Left ventricle myocardium inferior (tissue), 1 donor: Measurements from ENCODE around the gene C1QL3. TPM values are rescaled to one million over a fixed set of nuclear protein-coding genes. Genes with fewer than 3 reads are reported as not detected.

ENCODE experiments used
- DNase-seq: peaks from one replicate; pipeline ENCODE4 v3.0.0-alpha.2; 2020
- H3K27ac ChIP-seq: fragments of 200-600 bp; replicated peaks from 2 replicates; pipeline ENCODE4 v1.8.0; 2021
- H3K27me3 ChIP-seq: fragments of 200-600 bp; 2 replicates; pipeline ENCODE4 v1.8.0; 2021; ENCODE audit warnings: low read depth
- H3K36me3 ChIP-seq: fragments of 200-600 bp; 2 replicates; pipeline ENCODE4 v1.8.0; 2021
- H3K4me1 ChIP-seq: fragments of 200-600 bp; 2 replicates; pipeline ENCODE4 v1.8.0; 2021
- H3K4me3 ChIP-seq: fragments of 200-600 bp; 2 replicates; pipeline ENCODE4 v1.8.0; 2021; ENCODE audit warnings: mild to moderate bottlenecking, moderate library complexity
- H3K9me3 ChIP-seq: fragments of 200-600 bp; replicated peaks from 2 replicates; pipeline ENCODE4 v1.8.0; 2021
- CTCF ChIP-seq: fragments of 200-600 bp; IDR thresholded peaks from 2 replicates; pipeline ENCODE4 v1.8.0; 2021; ENCODE audit warnings: antibody characterized with exemption, mild to moderate bottlenecking, borderline replicate concordance
- intact Hi-C: fragments of 100-400 bp; cut with micrococcal nuclease; formaldehyde crosslinking; loops from one replicate; pipeline ENCODE4 v1.11.0; 2022
- total RNA-seq: library from RNA; stranded (reverse); fragmentation: NEBNext Ultra II Directional; extraction: Animal tissue kit (Norgen Biotek cat#: 25700); gene quantifications from one replicate; pipeline ENCODE4 v1.2.1, GENCODE V29; 2021
- donor health status: DM: no; HTN: yes; CAD: no; lungs with severe emphysema.

The C1QL3 gene
- total RNA-seq, 1 donor from 2014 or later, result not detected

- Histone ChIP-seq H3K4me3 (no peak overlapping the region), H3K27me3 (no peaks in the 10 kb centered on the region), H3K27ac (no peak overlapping the region), H3K36me3 (no peaks in the 10 kb centered on the region), H3K9me3 (no peaks in the 10 kb centered on the region), H3K4me1 (peaks cover 20% of the 10 kb centered on the region)
- no peak for TF ChIP-seq CTCF
- intact Hi-C loops, result no loop called here
- DNase-seq, result no peak
These were observed 27.7 kb downstream of the C1QL3 start for GRCh38 chr10:16493884-16494536.

DNA sequence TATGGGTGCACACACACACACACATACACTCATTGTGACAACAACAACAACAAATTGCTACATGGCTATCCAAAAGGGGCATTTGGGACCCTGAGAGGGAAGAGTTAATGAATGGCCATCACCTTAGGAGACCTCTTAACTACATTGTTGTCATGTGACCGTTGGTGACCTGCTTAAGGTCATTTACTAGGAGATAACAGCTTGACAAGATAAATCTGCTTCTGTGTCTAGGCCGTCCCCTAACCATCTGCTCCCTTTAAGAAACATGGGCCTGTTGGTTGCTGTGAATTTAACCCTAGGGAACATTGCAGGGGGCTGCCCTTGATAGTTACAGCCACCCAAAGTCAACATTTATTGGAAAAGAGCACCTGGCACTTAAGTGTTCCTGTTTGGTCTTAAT lies 29.7 kb downstream of the C1QL3 start:
- Histone ChIP-seq H3K9me3 (no peaks in the 10 kb centered on the region), H3K36me3 (peaks cover 3% of the 10 kb centered on the region), H3K4me3 (no peak overlapping the region), H3K27ac (no peak overlapping the region), H3K4me1 (peaks cover 20% of the 10 kb centered on the region), H3K27me3 (no peaks in the 10 kb centered on the region)
- intact Hi-C loops, result no loop called here
- no peak for DNase-seq
- TF ChIP-seq CTCF, result no peak

- Histone ChIP-seq H3K4me1 (peaks cover 10% of the 10 kb centered on the region), H3K36me3 (peaks cover 11% of the 10 kb centered on the region), H3K9me3 (no peaks in the 10 kb centered on the region), H3K27me3 (no peaks in the 10 kb centered on the region), H3K27ac (no peak overlapping the region), H3K4me3 (no peak overlapping the region)
- TF ChIP-seq CTCF, result no peak
- DNase-seq, result no peak
- intact Hi-C loops, result no loop called here
These were observed 31.2 kb downstream of the C1QL3 start for GRCh38 chr10:16490511-16490910.

DNA sequence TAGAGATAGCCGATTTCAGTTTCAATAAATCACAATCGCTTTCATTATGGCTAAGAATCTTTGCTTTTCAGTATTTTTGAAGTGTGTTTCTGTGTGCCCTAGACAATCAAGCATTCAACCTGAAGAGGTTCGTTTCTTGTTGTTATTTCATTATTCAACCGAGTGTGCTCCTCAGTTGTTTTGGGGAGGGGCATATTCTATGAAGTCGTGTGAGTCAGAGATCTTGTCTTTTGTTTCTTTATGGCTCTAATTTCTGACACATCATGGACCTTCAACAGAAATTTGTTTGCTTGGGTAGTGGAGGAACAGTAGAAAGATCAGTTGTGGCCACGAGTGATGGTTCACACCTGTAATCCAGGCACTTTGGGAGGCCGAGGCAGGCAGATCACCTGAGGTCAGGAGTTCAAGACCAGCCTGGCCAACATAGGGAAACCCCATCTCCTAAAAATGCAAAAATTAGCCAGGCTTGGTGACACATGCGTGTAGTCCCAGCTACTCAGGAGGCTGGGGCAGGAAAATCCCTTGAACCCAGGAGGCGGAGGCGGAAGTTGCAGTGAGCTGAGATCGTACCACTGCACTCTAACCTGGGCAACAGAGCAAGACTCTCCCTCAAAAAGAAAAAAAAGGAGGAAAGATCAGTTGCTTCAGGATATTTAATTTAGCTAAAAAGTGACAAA lies 38.3 kb downstream of the C1QL3 start:
- intact Hi-C loops, result no loop called here
- no peak overlapping the region for H3K4me3 ChIP-seq
- no peak for DNase-seq
- H3K4me1 ChIP-seq, result peaks cover 10% of the 10 kb centered on the region
- H3K36me3 ChIP-seq, result peaks cover 11% of the 10 kb centered on the region
- H3K27me3 ChIP-seq, result no peaks in the 10 kb centered on the region
- no peaks in the 10 kb centered on the region for H3K9me3 ChIP-seq
- H3K27ac ChIP-seq, result no peak overlapping the region
- TF ChIP-seq CTCF, result no peak

DNA sequence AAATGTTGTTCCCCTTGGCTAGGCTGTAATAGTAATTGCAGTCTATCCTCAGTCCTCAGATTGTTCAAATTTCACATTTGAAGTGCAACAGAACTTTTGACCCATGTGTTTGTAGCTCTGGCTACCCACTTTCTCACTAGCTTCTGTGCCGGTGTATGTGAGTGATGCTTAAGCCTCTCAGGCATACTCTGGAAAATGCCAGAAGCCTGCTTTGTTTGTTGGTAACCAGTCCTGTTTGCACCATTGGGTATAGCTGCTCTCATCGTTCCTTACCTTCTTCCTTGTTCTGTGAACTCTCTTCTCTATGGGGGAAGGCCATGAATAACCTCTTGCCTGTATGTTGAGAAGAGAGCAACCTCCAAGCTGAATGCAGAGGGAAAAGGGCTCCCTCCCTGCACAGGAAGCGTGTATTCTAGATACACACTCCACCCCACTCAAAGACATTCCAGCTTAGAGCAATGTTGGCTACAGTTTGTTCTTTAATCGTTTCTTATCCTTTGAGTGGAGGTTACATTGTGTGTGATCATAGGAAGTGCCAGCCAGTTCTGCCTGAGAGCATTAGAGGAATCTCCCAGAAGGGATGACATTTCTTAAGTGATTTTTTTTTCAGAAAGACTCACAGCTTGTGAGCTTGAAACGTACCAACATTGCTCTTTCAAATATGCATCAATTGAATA lies 40.5 kb downstream of the C1QL3 start:
- Histone ChIP-seq H3K27ac (no peak overlapping the region), H3K36me3 (peaks cover under 1% of the 10 kb centered on the region), H3K4me3 (no peak overlapping the region), H3K4me1 (peaks cover 10% of the 10 kb centered on the region), H3K27me3 (no peaks in the 10 kb centered on the region), H3K9me3 (no peaks in the 10 kb centered on the region)
- no peak for DNase-seq
- no peak for TF ChIP-seq CTCF
- intact Hi-C loops, result no loop called here
